Kidney epithelial cell (primary cell): ENCODE results near the gene ZFAND3. TPM values are rescaled to one million over a fixed set of nuclear protein-coding genes. Genes with fewer than 3 reads are reported as not detected.

Source experiments
- DNase-seq: peaks from one replicate; pipeline ENCODE4 v3.0.0-alpha.2; 2010; ENCODE audit warnings: low read depth
- H3K27me3 ChIP-seq: 2 replicates; pipeline ENCODE4 v1.6.0; 2011; ENCODE audit warnings: low read length; ENCODE audit not compliant: control insufficient read depth, insufficient read depth
- H3K36me3 ChIP-seq: 2 replicates; pipeline ENCODE4 v1.5.1; 2011; ENCODE audit warnings: low read length; ENCODE audit not compliant: control insufficient read depth, insufficient read depth
- H3K4me3 ChIP-seq: 2 replicates; pipeline ENCODE4 v1.5.1; 2011; ENCODE audit warnings: low read depth, mild to moderate bottlenecking, control low read depth, low read length
- CTCF ChIP-seq: IDR thresholded peaks from 2 replicates; pipeline ENCODE4 v1.5.1; 2011; ENCODE audit warnings: mild to moderate bottlenecking, moderate library complexity, low read length, control low read depth, inconsistent platforms; ENCODE audit not compliant: insufficient read depth, poor library complexity, severe bottlenecking
- total RNA-seq: library from RNA; depleted of rRNA; stranded (reverse); fragments of >200 nt; gene quantifications from 2 replicates; pipeline ENCODE4 v1.2.3, GENCODE V29; 2015

Gene ZFAND3
- total RNA-seq, 1 donor from 2014 or later, result 49.4 TPM

DNA sequence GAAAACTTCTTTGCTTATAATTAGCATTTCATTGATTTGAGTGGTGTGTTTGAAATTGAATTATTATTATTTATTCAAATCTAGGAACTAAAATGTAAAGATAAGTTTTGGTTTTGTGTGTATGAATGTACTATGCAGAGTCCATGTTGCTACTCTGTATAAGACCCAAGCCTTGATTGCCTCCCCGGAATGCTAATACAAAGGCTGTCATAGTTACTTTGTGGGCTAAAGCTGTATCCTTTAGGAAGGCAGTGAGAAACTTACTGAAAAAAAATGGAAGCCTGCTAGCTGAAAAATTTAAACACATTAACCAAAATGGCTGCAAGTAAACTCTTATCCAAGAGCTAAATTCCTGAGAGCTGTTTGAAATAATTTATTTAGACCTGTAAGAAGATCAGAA lies 213.3 kb downstream of the ZFAND3 start:
- TF ChIP-seq CTCF, result no peak
- no peak for DNase-seq
- no peaks in the 10 kb centered on the region for H3K36me3 ChIP-seq
- H3K27me3 ChIP-seq, result no peaks in the 10 kb centered on the region
- no peak overlapping the region for H3K4me3 ChIP-seq

DNA sequence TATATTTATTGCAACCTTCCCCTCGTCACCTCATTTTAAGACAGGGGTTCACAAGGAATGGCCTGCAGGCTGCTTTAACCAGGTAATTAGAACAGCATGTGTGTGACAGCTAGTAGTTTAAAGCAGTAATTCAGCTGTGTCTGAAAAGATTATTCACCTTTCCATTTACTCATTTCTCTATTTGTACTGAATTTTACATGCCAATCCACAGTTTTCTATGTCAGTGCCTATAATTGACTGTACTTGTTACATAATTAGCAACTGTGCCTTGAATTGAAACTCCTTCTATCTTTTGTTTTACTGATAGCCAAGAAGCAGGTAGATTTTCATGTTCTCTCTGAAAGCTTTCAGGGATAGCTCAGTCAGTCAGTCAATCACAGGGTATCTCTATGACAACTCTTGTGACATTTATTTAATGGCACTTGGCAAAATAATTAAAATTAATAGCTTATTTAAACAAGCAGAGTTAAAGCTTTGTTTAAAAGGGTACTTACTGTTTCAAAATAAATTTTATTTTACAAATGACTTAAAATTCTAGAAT lies 214.0 kb downstream of the ZFAND3 start:
- DNase-seq, result no peak
- H3K36me3 ChIP-seq, result no peaks in the 10 kb centered on the region
- H3K27me3 ChIP-seq, result no peaks in the 10 kb centered on the region
- no peak overlapping the region for H3K4me3 ChIP-seq
- no peak for TF ChIP-seq CTCF

DNA sequence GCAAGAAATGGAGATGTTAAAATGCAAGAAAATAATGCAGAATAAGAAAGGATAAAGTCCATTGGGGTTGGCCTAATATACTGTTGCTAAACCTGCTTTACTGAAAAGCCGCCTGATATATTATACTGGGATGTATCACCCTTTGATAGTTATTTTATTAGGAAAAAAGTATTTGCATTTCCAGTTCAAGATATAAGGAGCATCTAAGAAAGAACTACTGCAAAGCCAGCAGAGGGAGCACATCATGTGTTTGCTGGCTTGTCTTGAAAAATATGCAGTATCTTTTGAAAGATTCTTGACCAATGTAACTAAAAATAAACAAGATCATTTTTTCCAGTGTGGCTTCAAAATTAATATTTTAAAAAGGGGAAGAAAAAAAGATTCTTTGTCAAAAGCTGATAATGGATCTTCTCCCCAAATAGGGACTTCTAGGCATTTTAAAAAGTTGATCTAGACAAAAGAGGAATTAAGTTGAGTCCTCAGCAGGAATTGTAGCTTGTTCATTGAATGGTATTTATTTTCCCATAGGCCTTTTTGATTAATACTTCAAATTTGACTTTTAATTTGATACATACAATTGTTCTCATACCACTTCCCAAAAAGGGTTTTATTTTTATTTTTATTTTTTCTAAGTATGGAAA lies 214.9 kb downstream of the ZFAND3 start:
- no peak overlapping the region for H3K4me3 ChIP-seq
- TF ChIP-seq CTCF, result peak; percentile 67
- no peaks in the 10 kb centered on the region for H3K27me3 ChIP-seq
- DNase-seq, result peak; percentile 14
- H3K36me3 ChIP-seq, result no peaks in the 10 kb centered on the region

DNA sequence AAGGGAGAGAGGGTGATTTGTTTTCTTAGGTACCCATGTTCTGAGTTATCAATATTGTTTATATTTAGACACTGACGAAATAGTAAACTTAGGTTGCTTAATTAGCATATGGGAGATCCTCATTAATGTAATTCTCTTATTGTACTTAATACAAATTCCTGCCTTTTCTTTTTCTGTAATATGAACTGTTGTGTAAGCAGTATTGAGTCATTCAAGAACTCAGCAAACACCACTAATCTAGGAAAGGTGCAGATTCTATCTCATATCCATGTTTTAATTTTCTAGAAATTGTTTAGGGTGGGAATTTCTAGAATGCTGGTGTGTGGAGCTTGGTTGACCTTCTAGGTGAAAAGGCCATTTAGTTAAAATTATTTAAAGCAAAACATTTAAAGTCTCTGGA lies 216.0 kb downstream of the ZFAND3 start:
- TF ChIP-seq CTCF, result no peak
- H3K36me3 ChIP-seq, result no peaks in the 10 kb centered on the region
- H3K4me3 ChIP-seq, result no peak overlapping the region
- DNase-seq, result no peak
- no peaks in the 10 kb centered on the region for H3K27me3 ChIP-seq

GRCh38 chr6:38039502-38039901 lies 220.0 kb downstream of the ZFAND3 start:
- Histone ChIP-seq H3K4me3 (no peak overlapping the region), H3K36me3 (no peaks in the 10 kb centered on the region)
- DNase-seq, result no peak

More at GRCh38 chr6:38039502-38039901, 220.0 kb downstream of the ZFAND3 start:
- H3K27me3 ChIP-seq, result no peaks in the 10 kb centered on the region
- TF ChIP-seq CTCF, result no peak
